ENCODE measurements around the gene CAMK2D. TPM values are rescaled to one million over a fixed set of nuclear protein-coding genes. Genes with fewer than 3 reads are reported as not detected.

Gene CAMK2D
- total RNA-seq, 1 experiment from 2014 or later, result 32.1 TPM

GRCh38 chr4:113633467-113633866, 128.1 kb downstream of the CAMK2D start:
- intact Hi-C loops (cut with micrococcal nuclease), result no loop called here
- TF ChIP-seq CTCF (IDR thresholded peaks at IDR 0.05; ENCODE audit: unreplicated experiment), result no peak

GRCh38 chr4:113628711-113629110, 132.8 kb downstream of the CAMK2D start:
- H3K4me1 Mint-ChIP-seq (ENCODE audit: insufficient read depth, unreplicated experiment), result no peaks in the 10 kb centered on the region
- no peaks in the 10 kb centered on the region for H3K27me3 Mint-ChIP-seq (ENCODE audit: insufficient read depth, unreplicated experiment)
- no peak for DNase-seq (ENCODE audit: unreplicated experiment)
- peaks cover 5% of the 10 kb centered on the region for H3K36me3 Mint-ChIP-seq (ENCODE audit: insufficient read depth, unreplicated experiment)
- no peak for TF ChIP-seq CTCF (IDR thresholded peaks at IDR 0.05; ENCODE audit: unreplicated experiment)
- intact Hi-C loops (cut with micrococcal nuclease), result no loop called here
- H3K9me3 Mint-ChIP-seq (ENCODE audit: unreplicated experiment), result no peaks in the 10 kb centered on the region
- no peak overlapping the region for H3K4me3 Mint-ChIP-seq (ENCODE audit: unreplicated experiment)
- no peak overlapping the region for H3K27ac Mint-ChIP-seq (ENCODE audit: low read depth, unreplicated experiment)
- no TSS peak for BruUV-seq (replicated peaks)
- ChIA-PET CTCF (no interaction called here), POLR2A (interaction anchor here (0.9 kb wide), 1 partner anchor 11 kb away, joined by 3 read pairs; no protein-coding TSS in a partner anchor)

More at GRCh38 chr4:113633467-113633866, 128.1 kb downstream of the CAMK2D start:
- BruUV-seq (replicated peaks), result no TSS peak
- DNase-seq (ENCODE audit: unreplicated experiment), result no peak
- Mint-ChIP-seq H3K27me3 (ENCODE audit: insufficient read depth, unreplicated experiment) (no peaks in the 10 kb centered on the region), H3K9me3 (ENCODE audit: unreplicated experiment) (no peaks in the 10 kb centered on the region), H3K36me3 (ENCODE audit: insufficient read depth, unreplicated experiment) (no peaks in the 10 kb centered on the region), H3K4me3 (ENCODE audit: unreplicated experiment) (no peak overlapping the region), H3K4me1 (ENCODE audit: insufficient read depth, unreplicated experiment) (peaks cover 23% of the 10 kb centered on the region), H3K27ac (ENCODE audit: low read depth, unreplicated experiment) (no peak overlapping the region)
- POLR2A ChIA-PET, result interaction anchor here (0.6 kb wide), 1 partner anchor 229 kb away, joined by 3 read pairs; no protein-coding TSS in a partner anchor
- CTCF ChIA-PET, result no interaction called here

GRCh38 chr4:113627321-113627720, 134.2 kb downstream of the CAMK2D start:
- no peaks in the 10 kb centered on the region for H3K27me3 Mint-ChIP-seq (ENCODE audit: insufficient read depth, unreplicated experiment)
- H3K36me3 Mint-ChIP-seq (ENCODE audit: insufficient read depth, unreplicated experiment), result peaks cover 5% of the 10 kb centered on the region
- intact Hi-C loops (cut with micrococcal nuclease), result no loop called here
- no TSS peak for BruUV-seq (replicated peaks)
- POLR2A ChIA-PET, result no interaction called here
- no peak overlapping the region for H3K4me3 Mint-ChIP-seq (ENCODE audit: unreplicated experiment)
- no peaks in the 10 kb centered on the region for H3K4me1 Mint-ChIP-seq (ENCODE audit: insufficient read depth, unreplicated experiment)
- no peaks in the 10 kb centered on the region for H3K9me3 Mint-ChIP-seq (ENCODE audit: unreplicated experiment)
- DNase-seq (ENCODE audit: unreplicated experiment), result no peak
- CTCF ChIA-PET, result no interaction called here
- TF ChIP-seq CTCF (IDR thresholded peaks at IDR 0.05; ENCODE audit: unreplicated experiment), result no peak
- no peak overlapping the region for H3K27ac Mint-ChIP-seq (ENCODE audit: low read depth, unreplicated experiment)

GRCh38 chr4:113625902-113626301, 135.6 kb downstream of the CAMK2D start:
- CTCF ChIA-PET, result no interaction called here
- TF ChIP-seq CTCF (IDR thresholded peaks at IDR 0.05; ENCODE audit: unreplicated experiment), result no peak
- no peak overlapping the region for H3K4me3 Mint-ChIP-seq (ENCODE audit: unreplicated experiment)
- no peaks in the 10 kb centered on the region for H3K27me3 Mint-ChIP-seq (ENCODE audit: insufficient read depth, unreplicated experiment)
- no peaks in the 10 kb centered on the region for H3K4me1 Mint-ChIP-seq (ENCODE audit: insufficient read depth, unreplicated experiment)
- BruUV-seq (replicated peaks), result no TSS peak
- DNase-seq (ENCODE audit: unreplicated experiment), result no peak
- no peaks in the 10 kb centered on the region for H3K9me3 Mint-ChIP-seq (ENCODE audit: unreplicated experiment)
- no peak overlapping the region for H3K27ac Mint-ChIP-seq (ENCODE audit: low read depth, unreplicated experiment)
- H3K36me3 Mint-ChIP-seq (ENCODE audit: insufficient read depth, unreplicated experiment), result peaks cover 5% of the 10 kb centered on the region
- POLR2A ChIA-PET, result no interaction called here
- intact Hi-C loops (cut with micrococcal nuclease), result no loop called here

Measured in MCF 10A (cell line).